ENCODE data around the gene SLC25A45.
"Not testable (repeated sequence)": the region's sequence is repeated elsewhere in the genome, so short reads cannot be mapped to it uniquely, and the experiment has no call there.

Gene SLC25A45

GRCh38 chr11:65416341-65416824 is 33.9 kb upstream of the SLC25A45 start:
- no peak for TF ChIP-seq PKNOX1 (IDR thresholded peaks at IDR 0.05)
- no peak for TF ChIP-seq FOXA1 (IDR thresholded peaks at IDR 0.05)
- TF ChIP-seq BHLHE40 (IDR thresholded peaks at IDR 0.05; ENCODE audit: borderline replicate concordance) = no peak
- TF ChIP-seq TARDBP (IDR thresholded peaks at IDR 0.05) = no peak
- no peak for TF ChIP-seq CTBP1 (IDR thresholded peaks at IDR 0.05; ENCODE audit: borderline replicate concordance)
- TF ChIP-seq FOXK2 (IDR thresholded peaks at IDR 0.05) = no peak
- TF ChIP-seq LEF1 (IDR thresholded peaks at IDR 0.05; ENCODE audit: borderline replicate concordance) = no peak
- peak; percentile 89 for DNase-seq (ENCODE audit: extremely low spot score)
- POLR2A ChIA-PET = interaction anchor here (0.6 to 16.9 kb wide), 13 partner anchors 8 to 120 kb away, joined by 3 to 1436 read pairs (median 4); partner anchors contain the start of genes FRMD8, MALAT1, NEAT1 and SLC25A45
- CTCF ChIA-PET = interaction anchor here (0.5 to 4.2 kb wide), 17 partner anchors 9 to 969 kb away, joined by 3 to 40 read pairs (median 5); no protein-coding TSS in a partner anchor

GRCh38 chr11:65415499-65416340 is 33.3 kb upstream of the SLC25A45 start:
- ChIA-PET POLR2A (interaction anchor here (0.6 to 16.9 kb wide), 13 partner anchors 9 to 120 kb away, joined by 3 to 1436 read pairs (median 4); partner anchors contain the start of genes FRMD8, MALAT1, NEAT1 and SLC25A45), CTCF (interaction anchor here (0.5 to 4.2 kb wide), 16 partner anchors 9 to 969 kb away, joined by 3 to 40 read pairs (median 5); no protein-coding TSS in a partner anchor)
- no peak for DNase-seq (ENCODE audit: extremely low spot score)
- no peak for TF ChIP-seq SUZ12 (IDR thresholded peaks at IDR 0.05)
- TF ChIP-seq CTBP1 (IDR thresholded peaks at IDR 0.05; ENCODE audit: borderline replicate concordance) = no peak
- TF ChIP-seq FOXM1 (IDR thresholded peaks at IDR 0.05; ENCODE audit: borderline replicate concordance) = no peak
- no peak for TF ChIP-seq LEF1 (IDR thresholded peaks at IDR 0.05; ENCODE audit: borderline replicate concordance)
- no peak for TF ChIP-seq SP1 (IDR thresholded peaks at IDR 0.05)
- no peak for TF ChIP-seq ZNF384 (IDR thresholded peaks at IDR 0.05)
- no peak for TF ChIP-seq FOXA1 (IDR thresholded peaks at IDR 0.05)

GRCh38 chr11:65414776-65415498 is 32.5 kb upstream of the SLC25A45 start:
- TF ChIP-seq SUZ12 (IDR thresholded peaks at IDR 0.05) (no peak), BHLHE40 (IDR thresholded peaks at IDR 0.05; ENCODE audit: borderline replicate concordance) (no peak), LEF1 (IDR thresholded peaks at IDR 0.05; ENCODE audit: borderline replicate concordance) (no peak), ZNF384 (IDR thresholded peaks at IDR 0.05) (no peak), FOXM1 (IDR thresholded peaks at IDR 0.05; ENCODE audit: borderline replicate concordance) (no peak), HDGF (IDR thresholded peaks at IDR 0.05; ENCODE audit: borderline replicate concordance) (no peak), ARNT (IDR thresholded peaks at IDR 0.05) (no peak), PKNOX1 (IDR thresholded peaks at IDR 0.05) (no peak), NFRKB (IDR thresholded peaks at IDR 0.05) (no peak), SP1 (IDR thresholded peaks at IDR 0.05) (no peak), TARDBP (IDR thresholded peaks at IDR 0.05) (no peak), CTBP1 (IDR thresholded peaks at IDR 0.05; ENCODE audit: borderline replicate concordance) (no peak)
- ChIA-PET CTCF (interaction anchor here (0.6 to 4.2 kb wide), 11 partner anchors 8 to 122 kb away, joined by 3 to 40 read pairs (median 5); no protein-coding TSS in a partner anchor), POLR2A (interaction anchor here (1.4 to 16.9 kb wide), 5 partner anchors 9 to 84 kb away, joined by 4 to 1436 read pairs (median 34); partner anchors contain the start of genes FRMD8, MALAT1, NEAT1 and SLC25A45)
- no peak for DNase-seq (ENCODE audit: extremely low spot score)

- CTCF ChIA-PET; DNase-seq (ENCODE audit: extremely low spot score): not testable (repeated sequence)
- POLR2A ChIA-PET = interaction anchor here (0.9 to 3.4 kb wide), 6 partner anchors 10 to 90 kb away, joined by 3 to 34 read pairs (median 4); partner anchors contain the start of genes DPF2 and NEAT1
Measured at GRCh38 chr11:65413077-65413664, 30.7 kb upstream of the SLC25A45 start.

GRCh38 chr11:65412271-65413076 is 30.0 kb upstream of the SLC25A45 start:
- ChIA-PET CTCF (no interaction called here), POLR2A (interaction anchor here (0.9 to 3.3 kb wide), 5 partner anchors 11 to 91 kb away, joined by 3 to 23 read pairs (median 4); partner anchors contain the start of genes DPF2 and NEAT1)
- DNase-seq (ENCODE audit: extremely low spot score) = no peak
- TF ChIP-seq ARNT (IDR thresholded peaks at IDR 0.05) (no peak), BHLHE40 (IDR thresholded peaks at IDR 0.05; ENCODE audit: borderline replicate concordance) (no peak), FOXK2 (IDR thresholded peaks at IDR 0.05) (no peak)

GRCh38 chr11:65411681-65412070 is 29.2 kb upstream of the SLC25A45 start:
- POLR2A ChIA-PET = interaction anchor here (0.7 to 3.3 kb wide), 4 partner anchors 12 to 90 kb away, joined by 3 to 23 read pairs (median 4); partner anchors contain the start of gene NEAT1
- CTCF ChIA-PET = no interaction called here
- DNase-seq (ENCODE audit: extremely low spot score) = no peak
- TF ChIP-seq TARDBP (IDR thresholded peaks at IDR 0.05) (no peak), ARNT (IDR thresholded peaks at IDR 0.05) (no peak), FOXK2 (IDR thresholded peaks at IDR 0.05) (no peak), SUZ12 (IDR thresholded peaks at IDR 0.05) (no peak), FOXA1 (IDR thresholded peaks at IDR 0.05) (no peak), CTBP1 (IDR thresholded peaks at IDR 0.05; ENCODE audit: borderline replicate concordance) (no peak), PKNOX1 (IDR thresholded peaks at IDR 0.05) (no peak), NFRKB (IDR thresholded peaks at IDR 0.05) (no peak), BHLHE40 (IDR thresholded peaks at IDR 0.05; ENCODE audit: borderline replicate concordance) (no peak), L3MBTL2 (conservative IDR thresholded peaks at IDR 0.05) (no peak), LEF1 (IDR thresholded peaks at IDR 0.05; ENCODE audit: borderline replicate concordance) (no peak), ELF4 (IDR thresholded peaks at IDR 0.05) (no peak)

All from HEK293T (cell line).